NCI-H1092 treated with DMSO at 0.1 percent for 48 hours (cell line): ENCODE measurements around the gene FAM131C.
"Not testable (repeated sequence)": the region's sequence is repeated elsewhere in the genome, so short reads cannot be mapped to it uniquely, and the experiment has no call there.

Source experiments
- DNase-seq: peaks from one replicate; lab custom pipeline; 2025; lab: John Stamatoyannopoulos, UW

Gene FAM131C

GRCh38 chr1:16073490-16074119 is at the start of gene FAM131C:
FAM131C (minus strand) TSS chr1:16073651; CDS start chr1:16073442, 209 bp downstream.
- DNase-seq: no peak

- DNase-seq: no peak
Observed at GRCh38 chr1:16122916-16123315, 49.5 kb upstream of the FAM131C start.

GRCh38 chr1:16122350-16122881 is 49.0 kb upstream of the FAM131C start:
- no peak for DNase-seq

GRCh38 chr1:16120940-16121410 is 47.5 kb upstream of the FAM131C start:
- peak; percentile 85 for DNase-seq

- no peak for DNase-seq
Observed at GRCh38 chr1:16120407-16120806, 47.0 kb upstream of the FAM131C start.

GRCh38 chr1:16119926-16120325 is 46.5 kb upstream of the FAM131C start:
- no peak for DNase-seq

- DNase-seq: no peak
Observed at GRCh38 chr1:16119504-16119903, 46.1 kb upstream of the FAM131C start.

GRCh38 chr1:16118706-16119105 is 45.3 kb upstream of the FAM131C start:
- no peak for DNase-seq

GRCh38 chr1:16117936-16118335 is 44.5 kb upstream of the FAM131C start:
- DNase-seq: no peak

GRCh38 chr1:16117369-16117768 is 43.9 kb upstream of the FAM131C start:
- DNase-seq: no peak

GRCh38 chr1:16116625-16117024 is 43.2 kb upstream of the FAM131C start:
- no peak for DNase-seq

GRCh38 chr1:16116002-16116401 is 42.6 kb upstream of the FAM131C start:
- DNase-seq: no peak

GRCh38 chr1:16115468-16115983 is 42.1 kb upstream of the FAM131C start:
- no peak for DNase-seq

GRCh38 chr1:16114527-16115467 is 41.3 kb upstream of the FAM131C start:
- DNase-seq: no peak

- DNase-seq: no peak
Observed at GRCh38 chr1:16112596-16113555, 39.4 kb upstream of the FAM131C start.

GRCh38 chr1:16111771-16112595 is 38.5 kb upstream of the FAM131C start:
- DNase-seq: no peak

GRCh38 chr1:16110884-16111283 is 37.4 kb upstream of the FAM131C start:
- no peak for DNase-seq

GRCh38 chr1:16110456-16110855 is 37.0 kb upstream of the FAM131C start:
- DNase-seq: no peak

GRCh38 chr1:16109571-16109970 is 36.1 kb upstream of the FAM131C start:
- DNase-seq: no peak

- not testable (repeated sequence) for DNase-seq
Observed at GRCh38 chr1:16107039-16107438, 33.6 kb upstream of the FAM131C start.

GRCh38 chr1:16101623-16102022 is 28.2 kb upstream of the FAM131C start:
- no peak for DNase-seq
